HG03378 (cell line): ENCODE data around the gene PLCB2.

Experiments
- ATAC-seq: cut with Tn5 transposase; IDR thresholded peaks from one replicate; pipeline ENCODE4 v1.9.1; 2021; ENCODE audit warnings: mild to moderate bottlenecking, moderate library complexity; ENCODE audit not compliant: unreplicated experiment

The PLCB2 gene

DNA sequence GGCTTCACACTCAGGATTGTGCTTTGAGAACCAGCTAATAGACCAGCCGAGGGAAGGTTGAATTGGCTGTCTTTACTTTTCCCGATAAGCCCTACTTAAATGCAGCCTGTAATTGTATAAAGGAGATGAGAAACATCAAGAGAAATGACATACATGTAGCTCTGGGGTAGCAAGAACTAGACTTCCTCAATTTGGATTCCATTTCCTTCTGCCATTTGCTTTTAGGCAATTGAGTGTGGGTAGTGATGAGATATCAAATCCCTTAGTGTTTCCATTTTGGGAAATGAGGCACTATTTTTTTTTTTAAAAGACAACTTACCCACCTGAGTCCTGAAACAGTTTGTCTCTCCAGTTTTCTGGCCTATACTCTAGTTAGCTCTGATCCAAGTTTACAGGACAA is 18.0 kb upstream of the PLCB2 start:
- no peak for ATAC-seq

DNA sequence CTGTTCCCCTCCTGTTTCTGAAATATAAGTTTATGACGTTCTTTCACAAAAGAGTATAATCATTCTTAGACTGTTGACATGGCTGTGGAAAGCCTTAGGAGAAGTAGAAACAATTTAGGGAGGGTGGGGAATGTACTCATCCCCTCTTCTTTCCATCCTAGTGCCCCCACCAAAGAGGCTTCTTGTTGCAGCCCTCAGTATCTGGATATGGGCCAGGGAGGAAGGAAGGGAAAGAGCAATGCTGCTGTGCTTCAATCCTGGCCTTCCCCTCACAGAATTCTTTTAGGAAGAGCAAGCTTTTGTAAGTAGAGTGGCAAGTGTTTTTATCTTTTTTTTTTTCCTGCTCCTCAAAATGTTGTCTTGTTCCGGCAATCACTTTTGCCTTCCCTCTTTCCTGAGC is 17.5 kb upstream of the PLCB2 start:
- ATAC-seq, result no peak

DNA sequence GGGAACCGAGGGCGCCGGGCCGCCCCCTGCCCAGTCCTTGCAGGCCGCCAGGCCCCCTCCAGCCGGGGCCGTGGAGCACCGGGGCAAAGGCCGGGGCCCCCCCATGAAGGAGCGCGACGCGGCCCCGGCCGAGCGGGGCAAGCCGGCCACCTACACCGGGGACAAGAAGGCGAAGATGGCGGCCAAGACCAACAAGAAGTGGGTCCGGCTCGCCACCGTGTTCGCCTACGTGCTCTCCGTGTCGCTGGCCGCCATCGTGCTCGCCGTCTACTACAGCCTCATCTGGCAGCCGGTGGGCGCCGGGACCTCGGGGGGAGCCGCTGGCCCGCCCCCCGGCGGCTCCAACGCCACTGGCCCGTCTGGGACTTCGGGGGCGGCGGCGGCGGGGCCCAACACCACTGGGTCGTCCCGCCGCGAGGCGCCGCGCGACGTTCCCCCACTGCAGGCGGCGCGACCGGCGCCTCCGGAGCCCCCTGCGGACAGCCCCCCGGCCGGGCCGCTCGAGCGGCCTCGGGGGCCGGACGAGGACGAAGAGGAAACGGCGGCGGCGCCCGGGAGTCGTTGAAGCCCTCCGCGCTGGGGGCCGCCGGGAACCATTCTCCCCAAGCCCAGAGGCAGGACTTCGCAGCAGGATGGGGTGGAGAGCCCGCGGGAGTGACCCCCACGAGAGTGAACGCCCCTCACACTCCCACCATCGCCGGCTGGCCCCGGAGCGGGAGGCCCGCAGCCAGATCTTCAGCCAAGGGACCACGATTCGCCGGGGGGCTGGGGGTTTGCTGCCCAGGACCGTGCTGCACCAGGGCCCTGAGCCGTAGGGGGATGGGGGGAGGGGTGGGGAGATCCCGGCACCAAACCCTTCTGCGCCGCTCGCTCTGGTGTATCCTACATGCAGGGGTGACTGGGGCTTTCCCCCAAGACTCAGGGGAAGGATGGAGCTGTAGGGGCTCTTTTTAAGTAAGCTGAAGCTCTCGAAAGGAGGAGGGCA is 16.5 kb upstream of the PLCB2 start:
- ATAC-seq, result no peak

DNA sequence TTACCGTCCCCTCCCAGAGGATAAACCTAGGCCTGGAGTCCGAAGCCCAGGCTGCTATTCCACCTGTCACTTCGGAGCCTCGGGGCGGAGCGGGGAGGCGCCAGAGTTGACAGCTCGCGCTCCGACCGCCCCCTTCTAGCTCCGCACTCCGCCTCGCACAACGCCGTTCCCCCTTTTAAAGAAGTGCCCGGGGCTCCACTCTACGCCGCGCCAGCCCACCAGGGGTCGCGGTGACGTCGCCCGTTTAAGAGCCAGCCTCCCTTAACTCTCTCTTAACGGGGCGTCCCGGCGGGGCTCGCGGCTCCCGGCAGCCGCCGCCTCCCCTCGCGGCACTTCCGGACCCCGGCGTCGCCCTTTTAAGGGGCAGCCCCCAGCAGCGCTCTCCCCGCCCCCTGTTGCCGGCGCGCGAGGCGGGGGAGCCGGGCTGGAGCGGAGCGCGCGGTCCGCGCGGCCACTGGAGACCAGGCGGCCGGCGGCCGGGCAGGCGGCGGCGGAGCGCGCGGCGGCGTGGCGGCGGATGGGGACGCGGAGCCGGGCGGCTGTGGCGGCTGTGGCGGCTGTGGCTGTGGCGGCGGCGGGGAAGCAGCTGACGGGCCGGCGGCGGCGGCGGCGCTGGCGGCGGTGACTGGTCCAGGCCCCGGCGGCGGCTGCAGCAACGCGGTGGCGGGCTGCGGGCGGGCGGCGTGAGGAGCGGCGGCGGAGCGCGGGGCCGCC is 15.7 kb upstream of the PLCB2 start, which contains the start of gene INAFM2:
INAFM2 (plus strand) TSS at position 454 of the 714 bp plus-strand sequence. CDS start 364 bp downstream, outside the sequence.
- peak; percentile 74 for ATAC-seq

DNA sequence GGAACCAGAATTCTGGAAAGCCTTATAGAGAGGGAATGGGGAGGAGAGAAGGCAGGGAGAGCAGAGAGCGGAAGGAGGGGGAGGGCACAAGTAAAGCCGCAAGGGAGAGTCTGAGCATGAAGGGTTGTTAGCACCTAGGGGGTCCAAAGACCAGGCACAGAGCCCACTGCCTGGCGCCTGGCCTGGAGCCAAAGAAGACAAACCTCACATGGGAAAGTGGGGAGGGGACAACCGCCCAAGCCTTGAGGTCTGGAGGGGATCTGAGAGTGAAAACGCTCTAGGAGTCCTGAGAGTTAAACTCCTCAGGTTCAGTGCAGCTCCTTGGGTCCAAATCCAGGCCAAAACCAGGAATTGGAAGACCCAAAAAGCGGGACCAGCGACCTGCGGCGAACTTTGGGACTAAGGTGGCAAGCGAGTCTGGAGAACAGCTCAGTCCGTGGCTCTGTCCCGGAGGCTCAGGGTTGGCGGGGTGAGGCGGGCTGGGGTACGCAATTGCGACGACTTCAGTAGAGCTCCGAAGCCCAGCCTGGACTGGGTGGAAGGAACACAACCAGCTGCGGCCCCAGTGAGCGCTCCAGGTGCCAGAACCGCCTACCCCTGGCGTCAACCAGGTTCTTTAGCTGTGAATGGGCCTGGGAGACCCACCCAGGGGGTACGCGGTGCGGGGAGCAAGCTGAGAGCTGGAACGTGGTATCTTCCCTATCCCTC is 14.9 kb upstream of the PLCB2 start:
- ATAC-seq, result no peak

DNA sequence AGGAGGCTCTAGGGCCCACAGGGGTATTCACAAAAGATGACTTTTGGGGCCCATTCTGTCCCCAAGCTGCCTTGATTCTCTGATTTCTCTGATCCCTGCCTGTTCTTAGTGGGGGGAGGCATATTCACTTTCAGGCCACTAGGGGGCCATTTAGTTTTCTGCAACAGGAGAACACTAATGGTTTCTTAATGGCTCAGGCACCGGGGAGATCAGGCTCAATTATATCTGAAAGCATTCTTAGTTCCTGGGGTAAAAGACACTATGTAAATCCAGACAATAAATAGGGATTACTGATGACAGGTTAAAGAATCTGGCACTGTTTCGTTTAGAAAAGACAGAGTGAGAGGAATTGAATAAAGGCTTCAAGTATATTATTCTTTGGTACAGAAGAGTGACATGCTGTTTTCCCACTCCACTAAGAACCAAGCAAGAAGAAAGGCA is 13.2 kb upstream of the PLCB2 start:
- ATAC-seq, result no peak

DNA sequence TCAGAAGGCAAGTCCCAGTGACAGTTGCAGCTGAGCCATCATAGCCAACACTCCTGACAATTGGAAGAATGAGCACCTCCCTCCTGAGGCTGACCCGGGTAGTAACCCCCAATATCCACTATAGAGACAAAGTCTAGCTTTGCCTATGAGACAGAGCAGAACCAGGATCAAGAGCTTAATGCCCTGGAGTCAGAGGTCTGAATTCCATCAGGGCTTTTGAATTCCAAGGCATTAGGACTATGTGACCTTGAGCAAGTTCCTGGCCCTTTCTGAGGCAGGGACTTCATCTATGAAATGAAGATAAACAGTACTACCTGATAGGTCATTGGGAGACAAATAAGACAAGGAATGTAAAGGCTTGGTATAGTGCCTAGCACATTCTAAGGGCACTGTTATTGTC is 12.7 kb upstream of the PLCB2 start:
- ATAC-seq, result no peak

DNA sequence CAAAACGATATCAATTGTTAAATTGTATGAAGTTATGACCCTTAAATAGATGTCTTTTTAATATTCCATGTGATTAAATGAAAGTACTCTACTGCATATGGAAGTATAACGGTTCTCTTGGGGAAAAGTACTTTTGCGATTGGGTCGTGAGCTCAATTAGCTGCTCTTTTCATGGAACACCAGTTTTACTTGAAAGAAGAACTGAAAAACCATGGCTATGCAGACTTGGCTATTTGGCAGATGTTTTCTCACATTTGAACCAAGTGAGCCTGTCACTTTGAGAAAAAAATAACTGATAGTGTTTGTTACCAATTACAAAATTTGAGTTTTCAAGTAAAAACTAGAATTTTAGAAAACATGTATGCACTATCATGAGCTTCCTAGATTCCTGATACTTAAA is 9.8 kb upstream of the PLCB2 start:
- no peak for ATAC-seq

DNA sequence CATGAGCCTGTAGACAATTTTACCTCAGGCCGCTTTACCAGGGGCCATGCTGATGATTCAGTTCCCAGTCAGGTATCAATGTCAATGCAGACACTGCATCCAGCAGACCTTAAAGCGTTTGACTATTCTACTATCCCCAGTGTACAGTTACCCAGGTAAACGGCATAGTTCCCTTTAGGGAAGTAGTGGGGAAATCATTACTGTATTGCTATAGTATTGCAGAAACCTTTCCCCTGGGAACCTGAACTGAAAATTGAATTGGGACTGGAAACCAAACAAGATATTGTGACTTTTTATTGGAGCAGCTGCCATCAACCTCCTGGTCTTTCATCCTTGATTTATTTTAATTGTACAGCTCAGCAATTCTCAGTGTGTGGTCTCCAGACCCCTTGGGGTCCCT is 9.2 kb upstream of the PLCB2 start:
- no peak for ATAC-seq

DNA sequence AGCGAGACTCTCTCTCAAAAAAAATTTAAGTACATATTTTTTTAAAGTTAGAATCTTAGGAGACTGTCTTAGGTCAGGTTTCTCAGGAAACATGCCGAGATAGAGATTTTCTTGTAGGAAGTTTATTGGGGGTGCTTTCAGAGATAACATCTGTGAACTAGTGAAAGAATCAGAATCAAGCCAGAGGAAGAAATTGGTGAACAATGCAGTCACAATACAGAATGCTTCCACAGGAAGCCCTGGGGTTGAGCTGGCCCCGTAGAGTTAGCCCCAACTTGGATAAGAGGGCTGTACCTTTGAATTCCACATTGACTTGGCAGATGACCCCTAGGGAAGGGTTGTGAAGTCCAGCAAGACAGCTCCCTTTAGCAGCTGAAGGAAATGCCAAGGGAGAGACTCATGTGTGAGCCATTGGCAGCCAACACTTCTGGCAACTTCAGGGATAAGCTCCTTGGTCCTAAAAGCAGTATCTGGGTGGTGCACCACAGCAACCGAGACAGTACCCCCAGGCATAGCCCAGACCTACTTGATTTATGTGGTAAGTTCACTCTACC is 7.1 kb upstream of the PLCB2 start:
- ATAC-seq, result no peak

DNA sequence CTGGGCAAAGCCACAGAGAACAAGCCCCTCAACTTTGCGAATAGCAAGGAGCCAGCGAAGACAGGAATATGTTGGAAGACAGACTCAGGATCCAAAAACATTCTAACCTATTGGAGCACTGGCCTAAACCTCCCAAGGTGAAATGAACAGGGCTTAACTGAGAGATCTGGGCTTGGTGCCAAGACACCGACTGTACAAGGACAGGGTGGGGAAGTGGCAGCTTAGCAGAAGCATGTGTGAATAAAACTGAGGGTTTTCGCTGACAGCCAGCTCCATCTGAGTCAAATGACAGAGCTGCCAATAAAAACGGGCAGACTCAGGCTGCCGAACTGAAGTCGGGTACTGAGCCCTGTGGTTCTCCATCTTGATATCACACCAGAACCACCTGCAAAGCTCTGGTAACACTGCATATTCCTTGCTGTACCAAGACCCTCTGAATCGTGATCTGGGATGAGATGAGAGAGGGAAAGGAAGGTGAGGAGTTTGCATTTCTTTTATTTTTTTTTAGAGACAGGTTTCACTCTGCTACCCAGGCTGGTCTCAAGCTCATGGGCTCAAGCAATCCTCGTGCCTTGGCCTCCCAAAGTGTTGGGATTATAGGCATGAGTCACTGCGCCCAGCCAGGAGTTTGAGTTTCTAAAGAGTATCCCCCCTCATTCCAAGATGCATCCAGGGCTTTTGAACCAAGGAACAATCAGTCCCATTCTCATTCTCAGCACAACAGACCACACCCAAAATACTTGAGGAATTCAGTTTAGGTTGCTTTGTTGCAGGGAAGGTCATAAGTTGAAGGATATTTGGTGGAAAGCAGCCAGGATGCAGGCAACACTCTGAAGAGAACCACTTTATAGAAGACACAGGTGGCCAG is 6.0 kb upstream of the PLCB2 start:
- ATAC-seq, result no peak

DNA sequence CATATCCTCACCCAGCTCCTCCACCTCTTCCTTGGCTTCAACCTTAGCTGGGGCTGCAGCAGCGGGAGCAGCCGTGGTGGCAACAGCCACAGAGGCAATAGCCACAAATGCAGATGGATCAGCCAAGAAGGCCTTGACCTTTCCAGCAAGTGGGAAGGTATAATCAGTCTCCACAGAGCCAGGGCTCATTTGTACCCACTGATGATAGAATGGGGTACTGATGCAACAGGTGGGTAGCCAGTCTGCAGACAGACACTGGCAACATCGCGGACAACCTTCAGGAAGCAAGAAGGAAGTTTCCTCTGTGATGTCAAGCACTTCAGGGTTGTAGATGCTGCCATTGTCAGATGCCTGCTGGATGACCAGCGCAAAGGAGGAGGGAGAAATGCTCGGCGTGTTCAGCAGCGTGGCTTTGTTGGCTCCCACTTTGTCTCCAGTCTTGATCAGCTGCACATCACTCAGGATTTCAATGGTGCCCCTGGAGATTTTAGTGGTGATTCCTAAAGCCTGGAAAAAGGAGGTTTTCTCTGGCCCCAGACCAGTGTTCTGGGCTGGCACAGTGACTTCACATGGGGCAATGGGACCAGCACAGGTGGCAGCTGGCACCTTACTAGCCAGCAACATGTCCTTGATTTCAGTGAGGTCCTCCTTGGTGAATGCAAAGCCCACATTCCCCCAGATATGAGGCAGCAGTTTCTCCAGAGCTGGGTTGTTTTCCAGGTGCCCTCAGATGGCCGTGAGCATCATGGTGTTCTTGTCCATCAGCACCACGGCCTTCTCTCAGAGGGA is 4.8 kb upstream of the PLCB2 start:
- ATAC-seq, result no peak

DNA sequence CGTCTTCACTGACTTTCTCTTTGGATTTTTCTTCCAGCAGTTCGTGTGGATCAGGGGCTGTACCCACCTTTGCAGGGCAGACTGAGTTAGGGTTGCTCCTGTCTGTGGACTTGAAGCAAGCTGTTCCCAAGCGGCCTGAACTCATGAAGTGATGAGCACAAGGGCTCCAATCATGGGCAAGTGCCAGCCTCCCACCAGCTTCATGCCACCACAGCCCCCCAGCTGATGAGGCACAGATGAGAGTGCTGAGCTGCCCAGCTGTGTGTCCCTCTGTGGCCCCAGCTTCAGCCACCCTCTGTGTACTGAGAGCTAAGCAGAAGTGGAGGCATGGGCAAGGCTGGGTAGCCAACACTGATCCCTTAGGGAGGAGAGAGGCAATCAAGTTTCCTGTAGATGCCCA is 3.3 kb upstream of the PLCB2 start:
- ATAC-seq, result no peak

DNA sequence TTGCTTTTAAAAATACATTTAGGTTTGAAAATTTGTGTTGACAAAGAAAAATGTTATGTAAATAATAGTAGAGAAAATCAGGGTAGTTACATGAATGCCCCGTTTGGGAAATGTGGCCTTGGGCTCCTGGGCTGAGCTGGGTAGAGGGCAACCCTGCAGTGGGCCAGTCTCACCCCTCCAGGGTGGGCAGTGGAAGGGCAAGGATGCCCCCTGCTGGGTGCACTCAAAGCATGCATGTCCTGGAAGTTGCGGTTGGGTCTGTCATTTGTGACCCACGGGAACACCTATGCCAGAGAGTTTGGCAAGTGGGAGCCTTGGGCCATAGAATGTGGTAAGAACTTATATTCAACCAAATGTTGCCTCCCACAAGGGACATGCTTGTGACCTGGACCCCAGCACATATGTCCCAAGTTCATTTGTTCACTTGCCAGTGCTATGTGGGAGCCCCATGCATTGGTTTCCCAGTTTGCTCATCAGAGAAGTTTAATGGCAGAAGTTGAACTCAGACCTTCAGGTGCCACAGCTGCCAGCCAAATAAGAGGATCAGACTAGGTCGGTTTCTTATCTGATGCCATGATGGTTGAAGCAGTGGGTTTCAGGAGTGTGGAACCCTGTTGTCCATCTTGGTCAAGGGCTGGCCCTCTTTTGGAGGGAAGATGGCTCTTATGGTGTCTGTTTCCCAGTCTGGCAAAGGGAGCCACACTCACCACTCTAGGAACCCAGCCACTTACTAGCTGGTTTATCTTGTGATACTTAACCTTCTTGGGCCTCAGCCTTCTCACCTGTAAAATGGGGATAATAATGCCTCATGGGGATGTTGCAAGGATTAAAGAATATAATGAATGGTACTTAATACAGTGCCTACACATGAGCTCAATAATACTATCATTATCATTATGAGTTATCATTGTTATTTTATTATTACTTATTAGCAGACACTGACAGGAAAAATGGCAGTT is 2.5 kb upstream of the PLCB2 start:
- ATAC-seq, result no peak

DNA sequence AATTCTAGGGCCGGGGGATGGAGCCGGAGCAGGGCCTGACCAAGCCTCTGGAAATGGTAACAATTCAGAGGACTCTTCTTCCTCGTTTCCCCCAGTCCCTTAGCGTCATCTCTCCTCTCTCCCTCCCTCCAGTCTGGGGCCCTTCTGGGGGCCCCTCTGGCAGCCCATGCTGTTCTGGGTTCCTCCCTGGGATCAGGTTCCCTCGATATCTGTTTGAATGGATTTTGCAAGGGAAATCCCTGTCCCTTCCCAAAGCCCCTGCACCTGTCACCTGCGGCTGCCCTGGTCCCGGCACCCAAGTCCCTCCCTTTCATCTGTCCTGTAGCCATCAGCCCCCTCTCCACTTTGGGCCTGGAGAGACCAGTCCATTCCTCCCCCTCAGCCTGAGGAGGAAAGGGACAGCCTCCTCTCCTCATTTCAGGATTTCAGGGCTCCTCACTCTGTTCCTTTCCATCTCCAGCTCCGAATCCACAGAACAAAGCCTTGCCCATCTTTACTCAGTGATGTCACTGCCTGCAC is 1.7 kb upstream of the PLCB2 start:
- ATAC-seq, result no peak

DNA sequence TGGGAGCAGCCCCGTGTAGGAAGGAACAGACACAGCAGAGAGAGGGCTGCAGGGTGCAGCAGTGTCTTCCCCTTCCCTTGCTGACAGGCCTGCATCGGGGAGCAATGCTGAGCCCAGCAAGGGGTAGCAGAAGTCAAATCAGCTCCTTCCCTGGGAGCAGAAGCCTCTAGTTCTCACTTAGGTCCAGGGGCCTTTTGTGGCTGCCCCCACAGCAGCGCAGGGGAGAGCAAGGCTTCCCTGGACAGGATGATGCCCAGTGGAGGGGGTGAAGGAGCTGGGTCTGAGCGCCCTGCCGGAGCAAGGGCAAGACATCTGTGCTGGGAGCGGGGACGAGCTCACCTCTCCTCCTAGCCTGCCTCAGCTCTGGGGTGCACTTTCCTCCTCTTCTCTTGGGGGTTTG is 827 bp downstream of the PLCB2 start:
- ATAC-seq, result no peak

DNA sequence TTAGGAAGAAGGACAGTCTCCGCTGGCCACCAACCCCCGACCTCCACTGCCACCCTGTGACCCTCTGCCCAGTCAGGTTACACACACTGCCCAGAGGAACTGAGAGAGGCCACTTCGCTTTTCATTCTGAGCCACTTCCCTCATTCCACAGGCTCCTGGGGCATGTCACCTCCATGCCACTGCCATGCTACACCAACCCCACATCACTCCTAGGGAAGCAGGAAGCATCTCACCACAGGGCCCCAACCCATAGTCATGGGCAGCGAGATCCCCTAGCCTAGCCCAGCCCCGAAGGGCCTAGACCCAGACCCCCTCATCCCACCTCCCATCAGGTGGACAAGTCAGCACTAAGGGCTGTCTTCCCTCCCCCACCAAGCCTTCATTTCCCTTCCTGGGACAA is 1.4 kb downstream of the PLCB2 start:
- ATAC-seq, result no peak

DNA sequence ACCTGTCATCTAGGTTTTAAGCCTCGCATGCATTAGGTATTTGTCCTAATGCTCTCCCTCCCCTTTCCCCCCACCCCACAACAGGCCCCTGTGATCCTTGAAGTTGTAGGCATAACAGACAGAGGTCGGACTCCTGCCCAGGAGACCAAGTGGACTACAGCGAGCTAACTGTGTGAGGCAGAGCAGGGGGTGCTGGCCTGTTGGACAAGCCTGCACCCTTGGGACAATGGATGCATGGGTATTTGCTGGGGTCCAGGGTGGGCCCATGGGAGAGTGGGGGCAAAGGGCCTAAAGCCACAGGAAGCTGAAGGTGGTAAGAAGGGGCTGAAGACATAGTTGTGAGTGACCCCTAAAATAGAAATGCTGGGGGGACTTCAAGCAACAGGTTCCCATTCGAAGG is 2.5 kb downstream of the PLCB2 start:
- no peak for ATAC-seq
